HG03442 (cell line): ENCODE measurements around the gene PPP1R27.

Experiments
- ATAC-seq: cut with Tn5 transposase; IDR thresholded peaks from one replicate; pipeline ENCODE4 v1.9.1; 2021; ENCODE audit warnings: mild to moderate bottlenecking, moderate library complexity; ENCODE audit not compliant: unreplicated experiment

Gene PPP1R27

GRCh38 chr17:81807210-81807719 lies 27.6 kb downstream of the PPP1R27 start:
- no peak for ATAC-seq

GRCh38 chr17:81806461-81807209 lies 28.2 kb downstream of the PPP1R27 start:
- ATAC-seq, result no peak

- ATAC-seq, result no peak
Observed at GRCh38 chr17:81805707-81806460, 29.0 kb downstream of the PPP1R27 start.

- no peak for ATAC-seq
Observed at GRCh38 chr17:81804559-81805399, 30.1 kb downstream of the PPP1R27 start.

GRCh38 chr17:81803728-81804558 lies 30.9 kb downstream of the PPP1R27 start, which contains the start of gene GCGR:
Gene GCGR, plus strand, starts transcription at chr17:81804150. Its CDS starts 4,869 bp downstream, at chr17:81809019.
- ATAC-seq, result no peak

GRCh38 chr17:81802856-81803643 lies 31.8 kb downstream of the PPP1R27 start:
- no peak for ATAC-seq

GRCh38 chr17:81802048-81802758 lies 32.6 kb downstream of the PPP1R27 start:
- ATAC-seq, result no peak

GRCh38 chr17:81801327-81801726 lies 33.5 kb downstream of the PPP1R27 start:
- no peak for ATAC-seq

- no peak for ATAC-seq
Observed at GRCh38 chr17:81794509-81794908, 40.3 kb downstream of the PPP1R27 start.

GRCh38 chr17:81794074-81794476 lies 40.8 kb downstream of the PPP1R27 start:
- ATAC-seq, result no peak

- ATAC-seq, result no peak
Observed at GRCh38 chr17:81792675-81793615, 41.9 kb downstream of the PPP1R27 start.
